DMS114 treated with DMSO at 0.1 percent for 48 hours (cell line): ENCODE results near the gene EPC1.

Source experiments
- DNase-seq: peaks from one replicate; lab custom pipeline; 2025; ENCODE audit not compliant: unreplicated experiment; lab: John Stamatoyannopoulos, UW

The EPC1 gene

GRCh38 chr10:32340596-32341180, 6.3 kb downstream of the EPC1 start:
- DNase-seq, result no peak

GRCh38 chr10:32338262-32338661, 8.7 kb downstream of the EPC1 start:
- DNase-seq, result no peak

GRCh38 chr10:32337350-32337749, 9.6 kb downstream of the EPC1 start:
- no peak for DNase-seq

GRCh38 chr10:32333849-32334248, 13.1 kb downstream of the EPC1 start:
- no peak for DNase-seq

GRCh38 chr10:32332299-32332750, 14.6 kb downstream of the EPC1 start:
- DNase-seq, result no peak

- no peak for DNase-seq
Measured at GRCh38 chr10:32331606-32332005, 15.4 kb downstream of the EPC1 start.

- no peak for DNase-seq
Measured at GRCh38 chr10:32330214-32330613, 16.7 kb downstream of the EPC1 start.

GRCh38 chr10:32329061-32329460, 17.9 kb downstream of the EPC1 start:
- DNase-seq, result no peak

GRCh38 chr10:32328499-32328898, 18.5 kb downstream of the EPC1 start:
- DNase-seq, result no peak

GRCh38 chr10:32327364-32327691, 19.6 kb downstream of the EPC1 start:
- no peak for DNase-seq

GRCh38 chr10:32326680-32327363, 20.1 kb downstream of the EPC1 start:
- DNase-seq, result no peak

- no peak for DNase-seq
Measured at GRCh38 chr10:32326119-32326518, 20.8 kb downstream of the EPC1 start.

GRCh38 chr10:32323051-32323450, 23.9 kb downstream of the EPC1 start:
- no peak for DNase-seq

GRCh38 chr10:32321016-32321631, 25.8 kb downstream of the EPC1 start:
- no peak for DNase-seq

- DNase-seq, result no peak
Measured at GRCh38 chr10:32318476-32318896, 28.5 kb downstream of the EPC1 start.

- no peak for DNase-seq
Measured at GRCh38 chr10:32317795-32318357, 29.1 kb downstream of the EPC1 start.

- no peak for DNase-seq
Measured at GRCh38 chr10:32315424-32315823, 31.5 kb downstream of the EPC1 start.

- DNase-seq, result no peak
Measured at GRCh38 chr10:32314588-32314987, 32.4 kb downstream of the EPC1 start.

- DNase-seq, result no peak
Measured at GRCh38 chr10:32308027-32308603, 38.8 kb downstream of the EPC1 start.

- no peak for DNase-seq
Measured at GRCh38 chr10:32307609-32308008, 39.3 kb downstream of the EPC1 start.

- DNase-seq, result no peak
Measured at GRCh38 chr10:32299354-32299980, 47.5 kb downstream of the EPC1 start.
